HEK293 (cell line): ENCODE data around the gene SPIB.

Experiments
- CTCF ChIP-seq: fragments of 450-650 bp; formaldehyde crosslinking; IDR thresholded peaks from 2 replicates; pipeline ENCODE4 v1.5.1; 2016; ENCODE audit warnings: missing biosample characterization, missing genetic modification characterization
- SALL2 ChIP-seq: fragments of 450-650 bp; formaldehyde crosslinking; IDR thresholded peaks from 2 replicates; pipeline ENCODE4 v1.5.0; 2017; ENCODE audit warnings: missing biosample characterization, mild to moderate bottlenecking, missing genetic modification characterization, borderline replicate concordance
- ZBTB49 ChIP-seq: fragments of 450-650 bp; formaldehyde crosslinking; IDR thresholded peaks from 2 replicates; pipeline ENCODE4 v1.5.1; 2016; ENCODE audit warnings: missing biosample characterization, missing genetic modification characterization, low read depth
- ZNF174 ChIP-seq: fragments of 450-650 bp; formaldehyde crosslinking; IDR thresholded peaks from 2 replicates; pipeline ENCODE4 v1.5.0; 2017; ENCODE audit warnings: missing biosample characterization, mild to moderate bottlenecking, missing genetic modification characterization
- ZNF24 ChIP-seq: fragments of 450-650 bp; formaldehyde crosslinking; IDR thresholded peaks from 2 replicates; pipeline ENCODE4 v1.5.1; 2016; ENCODE audit warnings: missing biosample characterization, missing genetic modification characterization
- ZNF354C ChIP-seq: fragments of 450-650 bp; formaldehyde crosslinking; IDR thresholded peaks from 2 replicates; pipeline ENCODE4 v1.5.1; 2016; ENCODE audit warnings: missing biosample characterization, missing genetic modification characterization, low read depth, borderline replicate concordance
- ZNF560 ChIP-seq: fragments of 450-650 bp; formaldehyde crosslinking; IDR thresholded peaks from 2 replicates; pipeline ENCODE4 v1.5.1; 2017; ENCODE audit warnings: missing biosample characterization, missing genetic modification characterization, borderline replicate concordance
- TF ChIP-seq, protein P1 (sequence below): fragments of 450-650 bp; formaldehyde crosslinking; IDR thresholded peaks from 2 replicates; pipeline ENCODE4 v1.5.1; 2016; ENCODE audit warnings: missing biosample characterization, missing genetic modification characterization

DNA sequence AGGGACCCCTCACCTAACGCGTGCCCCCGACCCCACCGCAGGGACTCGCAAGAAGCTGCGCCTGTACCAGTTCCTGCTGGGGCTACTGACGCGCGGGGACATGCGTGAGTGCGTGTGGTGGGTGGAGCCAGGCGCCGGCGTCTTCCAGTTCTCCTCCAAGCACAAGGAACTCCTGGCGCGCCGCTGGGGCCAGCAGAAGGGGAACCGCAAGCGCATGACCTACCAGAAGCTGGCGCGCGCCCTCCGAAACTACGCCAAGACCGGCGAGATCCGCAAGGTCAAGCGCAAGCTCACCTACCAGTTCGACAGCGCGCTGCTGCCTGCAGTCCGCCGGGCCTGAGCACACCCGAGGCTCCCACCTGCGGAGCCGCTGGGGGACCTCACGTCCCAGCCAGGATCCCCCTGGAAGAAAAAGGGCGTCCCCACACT lies 9.3 kb downstream of the SPIB start:
- no peak for TF ChIP-seq CTCF (tag by site-specific recombination)
- TF ChIP-seq ZBTB49 (tag by site-specific recombination), result no peak
- TF ChIP-seq ZNF174 (tag by site-specific recombination), result no peak
- no peak for TF ChIP-seq SALL2 (tag by site-specific recombination)
- TF ChIP-seq, protein P1, sequence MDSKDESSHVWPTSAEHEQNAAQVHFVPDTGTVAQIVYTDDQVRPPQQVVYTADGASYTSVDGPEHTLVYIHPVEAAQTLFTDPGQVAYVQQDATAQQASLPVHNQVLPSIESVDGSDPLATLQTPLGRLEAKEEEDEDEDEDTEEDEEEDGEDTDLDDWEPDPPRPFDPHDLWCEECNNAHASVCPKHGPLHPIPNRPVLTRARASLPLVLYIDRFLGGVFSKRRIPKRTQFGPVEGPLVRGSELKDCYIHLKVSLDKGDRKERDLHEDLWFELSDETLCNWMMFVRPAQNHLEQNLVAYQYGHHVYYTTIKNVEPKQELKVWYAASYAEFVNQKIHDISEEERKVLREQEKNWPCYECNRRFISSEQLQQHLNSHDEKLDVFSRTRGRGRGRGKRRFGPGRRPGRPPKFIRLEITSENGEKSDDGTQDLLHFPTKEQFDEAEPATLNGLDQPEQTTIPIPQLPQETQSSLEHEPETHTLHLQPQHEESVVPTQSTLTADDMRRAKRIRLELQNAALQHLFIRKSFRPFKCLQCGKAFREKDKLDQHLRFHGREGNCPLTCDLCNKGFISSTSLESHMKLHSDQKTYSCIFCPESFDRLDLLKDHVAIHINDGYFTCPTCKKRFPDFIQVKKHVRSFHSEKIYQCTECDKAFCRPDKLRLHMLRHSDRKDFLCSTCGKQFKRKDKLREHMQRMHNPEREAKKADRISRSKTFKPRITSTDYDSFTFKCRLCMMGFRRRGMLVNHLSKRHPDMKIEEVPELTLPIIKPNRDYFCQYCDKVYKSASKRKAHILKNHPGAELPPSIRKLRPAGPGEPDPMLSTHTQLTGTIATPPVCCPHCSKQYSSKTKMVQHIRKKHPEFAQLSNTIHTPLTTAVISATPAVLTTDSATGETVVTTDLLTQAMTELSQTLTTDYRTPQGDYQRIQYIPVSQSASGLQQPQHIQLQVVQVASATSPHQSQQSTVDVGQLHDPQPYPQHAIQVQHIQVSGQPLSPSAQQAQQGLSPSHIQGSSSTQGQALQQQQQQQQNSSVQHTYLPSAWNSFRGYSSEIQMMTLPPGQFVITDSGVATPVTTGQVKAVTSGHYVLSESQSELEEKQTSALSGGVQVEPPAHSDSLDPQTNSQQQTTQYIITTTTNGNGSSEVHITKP (tag by site-specific recombination), result no peak
- no peak for TF ChIP-seq ZNF560
- no peak for TF ChIP-seq ZNF24 (tag by site-specific recombination)
- no peak for TF ChIP-seq ZNF354C (tag by site-specific recombination)
